ENCODE results near the gene SNX8. TPM values are rescaled to one million over a fixed set of nuclear protein-coding genes. Genes with fewer than 3 reads are reported as not detected.

SNX8 gene
- total RNA-seq, 2 experiments from 2014 or later = 28.3 to 35.8 TPM

GRCh38 chr7:2232766-2233520, 81.3 kb downstream of the SNX8 start, which contains the start of gene MAD1L1:
Gene MAD1L1, minus strand, starts transcription at chr7:2232945. Its CDS starts 2,812 bp downstream, at chr7:2230133.
- H3K9me3 Mint-ChIP-seq (ENCODE audit: insufficient read depth) = no peaks in the 10 kb centered on the region
- ChIA-PET CTCF (interaction anchor here (1.9 kb wide), 1 partner anchor 115 kb away, joined by 11 read pairs; no protein-coding TSS in a partner anchor), POLR2A (interaction anchor here (2.9 kb wide), 1 partner anchor 9 kb away, joined by 15 read pairs; the partner anchor contains the start of genes MRM2 and NUDT1)
- peaks cover 37% of the 10 kb centered on the region for H3K4me1 Mint-ChIP-seq (ENCODE audit: low read depth)
- DNase-seq (peak; percentile 92), ATAC-seq (peak; percentile 94)
- peaks cover 40% of the 10 kb centered on the region for H3K36me3 Mint-ChIP-seq (ENCODE audit: low read depth)
- H3K27ac Mint-ChIP-seq = peak within 1 kb of the TSS; percentile 80
- peak within 1 kb of the TSS; percentile 89 for H3K4me3 Mint-ChIP-seq
- H3K27me3 Mint-ChIP-seq (ENCODE audit: low read depth) = no peaks in the 10 kb centered on the region

DNA sequence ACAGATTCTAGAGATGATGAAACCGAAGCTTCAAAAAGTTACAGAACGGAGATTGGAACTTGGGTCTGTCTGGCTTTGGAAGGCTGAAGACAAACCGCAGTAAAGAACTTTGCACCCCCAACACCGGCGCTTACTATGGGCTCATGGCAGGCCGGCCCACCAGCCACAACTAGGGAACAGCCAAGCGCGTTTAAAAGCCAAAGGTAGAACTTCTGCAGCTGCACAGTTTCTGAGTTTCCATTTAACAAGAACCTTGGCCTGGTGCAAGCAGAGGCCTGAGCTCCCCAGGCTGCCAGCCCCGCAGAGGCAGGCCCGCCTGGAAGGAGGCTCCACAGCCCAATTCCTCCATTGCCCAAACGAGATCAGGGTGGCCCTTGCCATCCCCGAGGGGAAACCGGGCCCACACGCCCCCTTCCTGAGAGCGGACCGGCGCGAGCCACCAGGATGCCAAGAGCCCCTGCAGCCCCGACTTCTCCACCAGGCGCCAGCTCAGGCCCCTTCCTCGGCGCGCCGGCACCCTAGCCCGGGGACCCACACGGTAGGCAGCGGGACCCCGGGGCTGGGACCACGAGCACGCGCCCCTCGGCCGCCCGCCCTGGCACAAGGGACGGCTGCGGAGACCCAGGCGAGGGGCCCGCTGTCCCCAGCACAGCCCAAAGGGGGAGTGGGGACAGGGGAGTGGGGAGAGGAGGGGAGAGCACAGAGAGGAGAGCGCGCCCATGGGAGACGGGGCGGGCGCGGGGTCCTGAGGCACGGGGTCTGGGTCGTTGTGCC, 82.1 kb downstream of the SNX8 start:
- ChIA-PET POLR2A (interaction anchor here (0.6 to 2.9 kb wide), 4 partner anchors 10 to 662 kb away, joined by 3 to 15 read pairs (median 3); partner anchors contain the start of genes EIF3B, MRM2 and NUDT1), CTCF (interaction anchor here (0.8 to 1.9 kb wide), 3 partner anchors 9 to 171 kb away, joined by 3 to 11 read pairs (median 4); partner anchors contain the start of genes MRM2 and NUDT1)
- DNase-seq (peak; percentile 40), ATAC-seq (peak; percentile 62)
- Mint-ChIP-seq H3K4me3 (peak overlapping the region; percentile 89), H3K27ac (peak overlapping the region; percentile 77), H3K9me3 (ENCODE audit: insufficient read depth) (no peaks in the 10 kb centered on the region), H3K27me3 (ENCODE audit: low read depth) (no peaks in the 10 kb centered on the region), H3K4me1 (ENCODE audit: low read depth) (peaks cover 37% of the 10 kb centered on the region), H3K36me3 (ENCODE audit: low read depth) (peaks cover 38% of the 10 kb centered on the region)

GRCh38 chr7:2230882-2231281, 83.4 kb downstream of the SNX8 start:
- ATAC-seq = no peak
- ChIA-PET CTCF (no interaction called here), POLR2A (interaction anchor here (2.9 kb wide), 1 partner anchor 11 kb away, joined by 15 read pairs; the partner anchor contains the start of genes MRM2 and NUDT1)
- Mint-ChIP-seq H3K4me3 (no peak overlapping the region), H3K27me3 (ENCODE audit: low read depth) (no peaks in the 10 kb centered on the region), H3K36me3 (ENCODE audit: low read depth) (peaks cover 34% of the 10 kb centered on the region), H3K27ac (no peak overlapping the region), H3K4me1 (ENCODE audit: low read depth) (peaks cover 34% of the 10 kb centered on the region), H3K9me3 (ENCODE audit: insufficient read depth) (no peaks in the 10 kb centered on the region)
- no peak for DNase-seq

DNA sequence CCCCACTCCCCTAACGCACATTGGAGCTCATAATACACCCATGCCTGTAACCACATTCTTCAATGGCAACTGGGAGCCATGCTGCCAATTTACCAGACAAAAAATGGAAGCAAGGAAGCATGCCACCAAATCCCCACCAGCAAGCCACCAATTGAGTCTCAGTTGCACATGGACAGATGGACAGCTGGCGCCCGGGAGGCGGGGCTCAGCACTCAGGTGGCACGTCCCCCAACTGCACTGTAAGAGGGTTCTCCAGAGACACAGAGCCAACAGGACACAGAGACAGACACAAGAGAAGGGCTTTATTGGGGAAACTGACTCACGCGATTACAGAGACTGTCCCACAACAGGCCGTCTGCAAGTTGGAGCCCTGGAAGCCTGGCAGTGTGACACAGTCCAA, 84.0 kb downstream of the SNX8 start:
- Mint-ChIP-seq H3K36me3 (ENCODE audit: low read depth) (peaks cover 34% of the 10 kb centered on the region), H3K4me1 (ENCODE audit: low read depth) (peaks cover 32% of the 10 kb centered on the region), H3K9me3 (ENCODE audit: insufficient read depth) (no peaks in the 10 kb centered on the region), H3K4me3 (no peak overlapping the region), H3K27ac (no peak overlapping the region), H3K27me3 (ENCODE audit: low read depth) (no peaks in the 10 kb centered on the region)
- DNase-seq (no peak), ATAC-seq (no peak)
- POLR2A ChIA-PET = no interaction called here
- CTCF ChIA-PET = no interaction called here

GRCh38 chr7:2229467-2229866, 84.8 kb downstream of the SNX8 start:
- H3K27me3 Mint-ChIP-seq (ENCODE audit: low read depth) = no peaks in the 10 kb centered on the region
- ATAC-seq (no peak), DNase-seq (no peak)
- POLR2A ChIA-PET = no interaction called here
- peaks cover 29% of the 10 kb centered on the region for H3K36me3 Mint-ChIP-seq (ENCODE audit: low read depth)
- H3K4me3 Mint-ChIP-seq = no peak overlapping the region
- H3K27ac Mint-ChIP-seq = no peak overlapping the region
- no peaks in the 10 kb centered on the region for H3K9me3 Mint-ChIP-seq (ENCODE audit: insufficient read depth)
- H3K4me1 Mint-ChIP-seq (ENCODE audit: low read depth) = peaks cover 28% of the 10 kb centered on the region
- CTCF ChIA-PET = no interaction called here

GRCh38 chr7:2228921-2229320, 85.3 kb downstream of the SNX8 start:
- Mint-ChIP-seq H3K4me1 (ENCODE audit: low read depth) (peaks cover 27% of the 10 kb centered on the region), H3K4me3 (no peak overlapping the region), H3K27ac (no peak overlapping the region), H3K36me3 (ENCODE audit: low read depth) (peaks cover 25% of the 10 kb centered on the region), H3K27me3 (ENCODE audit: low read depth) (no peaks in the 10 kb centered on the region), H3K9me3 (ENCODE audit: insufficient read depth) (no peaks in the 10 kb centered on the region)
- CTCF ChIA-PET = no interaction called here
- DNase-seq (no peak), ATAC-seq (no peak)
- POLR2A ChIA-PET = no interaction called here

GRCh38 chr7:2227699-2228098, 86.5 kb downstream of the SNX8 start:
- Mint-ChIP-seq H3K4me1 (ENCODE audit: low read depth) (peaks cover 19% of the 10 kb centered on the region), H3K9me3 (ENCODE audit: insufficient read depth) (no peaks in the 10 kb centered on the region), H3K27me3 (ENCODE audit: low read depth) (no peaks in the 10 kb centered on the region), H3K27ac (no peak overlapping the region), H3K36me3 (ENCODE audit: low read depth) (peaks cover 18% of the 10 kb centered on the region), H3K4me3 (no peak overlapping the region)
- POLR2A ChIA-PET = no interaction called here
- DNase-seq (no peak), ATAC-seq (no peak)
- CTCF ChIA-PET = no interaction called here

GRCh38 chr7:2225830-2226229, 88.4 kb downstream of the SNX8 start:
- Mint-ChIP-seq H3K36me3 (ENCODE audit: low read depth) (peaks cover 24% of the 10 kb centered on the region), H3K4me3 (no peak overlapping the region), H3K9me3 (ENCODE audit: insufficient read depth) (no peaks in the 10 kb centered on the region), H3K4me1 (ENCODE audit: low read depth) (peaks cover 11% of the 10 kb centered on the region), H3K27me3 (ENCODE audit: low read depth) (no peaks in the 10 kb centered on the region), H3K27ac (no peak overlapping the region)
- ATAC-seq (no peak), DNase-seq (no peak)
- ChIA-PET POLR2A (no interaction called here), CTCF (no interaction called here)

- POLR2A ChIA-PET = no interaction called here
- ATAC-seq (no peak), DNase-seq (no peak)
- H3K4me1 Mint-ChIP-seq (ENCODE audit: low read depth) = peaks cover 7% of the 10 kb centered on the region
- peaks cover 24% of the 10 kb centered on the region for H3K36me3 Mint-ChIP-seq (ENCODE audit: low read depth)
- H3K4me3 Mint-ChIP-seq = no peak overlapping the region
- CTCF ChIA-PET = no interaction called here
- no peaks in the 10 kb centered on the region for H3K27me3 Mint-ChIP-seq (ENCODE audit: low read depth)
- H3K27ac Mint-ChIP-seq = no peak overlapping the region
- H3K9me3 Mint-ChIP-seq (ENCODE audit: insufficient read depth) = no peaks in the 10 kb centered on the region
Observed at GRCh38 chr7:2225336-2225735, 88.9 kb downstream of the SNX8 start.

DNA sequence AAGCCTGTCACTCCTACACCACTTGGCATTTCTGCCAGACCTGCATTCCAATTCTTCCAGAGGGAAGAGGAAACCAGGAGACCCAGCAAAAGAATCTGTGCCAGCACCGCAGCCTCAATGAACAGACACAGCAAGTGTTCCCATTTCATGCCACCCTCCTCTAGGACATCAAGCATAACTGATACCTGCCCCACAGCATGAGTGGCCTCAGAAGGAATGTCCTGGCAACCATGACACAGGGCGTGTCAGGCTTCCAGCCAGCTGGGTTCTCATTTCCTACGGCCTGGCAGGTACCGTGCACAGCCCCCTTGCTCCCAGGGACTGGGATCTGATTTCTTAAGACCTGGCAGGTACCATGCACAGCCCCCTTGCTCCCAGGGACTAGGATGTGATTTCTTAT, 89.3 kb downstream of the SNX8 start:
- H3K27me3 Mint-ChIP-seq (ENCODE audit: low read depth) = no peaks in the 10 kb centered on the region
- ATAC-seq (no peak), DNase-seq (no peak)
- peaks cover 21% of the 10 kb centered on the region for H3K36me3 Mint-ChIP-seq (ENCODE audit: low read depth)
- H3K4me1 Mint-ChIP-seq (ENCODE audit: low read depth) = peaks cover 3% of the 10 kb centered on the region
- H3K27ac Mint-ChIP-seq = no peak overlapping the region
- no peaks in the 10 kb centered on the region for H3K9me3 Mint-ChIP-seq (ENCODE audit: insufficient read depth)
- ChIA-PET CTCF (no interaction called here), POLR2A (no interaction called here)
- H3K4me3 Mint-ChIP-seq = no peak overlapping the region

DNA sequence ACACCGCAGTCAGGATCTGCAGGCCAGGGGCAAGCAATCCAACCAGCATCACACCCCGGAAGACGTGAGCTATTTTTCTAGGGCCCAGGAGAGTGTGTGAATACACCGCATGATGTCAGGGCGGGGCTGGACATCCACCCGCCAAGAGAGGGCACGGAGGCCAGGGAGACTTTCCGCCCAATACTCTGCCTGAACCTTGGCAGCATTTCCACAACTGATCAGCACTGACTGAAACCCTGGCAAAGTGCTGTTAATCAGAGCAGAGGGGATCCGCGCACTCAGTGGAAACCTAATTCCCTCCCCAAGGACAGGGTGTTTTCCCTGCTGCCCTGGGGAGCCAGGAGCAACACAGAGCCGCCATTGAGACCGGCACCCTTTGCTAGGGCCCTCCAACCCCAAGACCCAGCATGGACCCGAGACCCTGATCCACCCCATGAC, 89.7 kb downstream of the SNX8 start:
- ATAC-seq = no peak
- H3K36me3 Mint-ChIP-seq (ENCODE audit: low read depth) = peaks cover 19% of the 10 kb centered on the region
- H3K27me3 Mint-ChIP-seq (ENCODE audit: low read depth) = no peaks in the 10 kb centered on the region
- no peak overlapping the region for H3K4me3 Mint-ChIP-seq
- ChIA-PET POLR2A (no interaction called here), CTCF (no interaction called here)
- peaks cover 1% of the 10 kb centered on the region for H3K4me1 Mint-ChIP-seq (ENCODE audit: low read depth)
- no peaks in the 10 kb centered on the region for H3K9me3 Mint-ChIP-seq (ENCODE audit: insufficient read depth)
- no peak for DNase-seq
- H3K27ac Mint-ChIP-seq = no peak overlapping the region

GRCh38 chr7:2223321-2223720, 90.9 kb downstream of the SNX8 start:
- no peak overlapping the region for H3K4me3 Mint-ChIP-seq
- no peak for DNase-seq
- no peaks in the 10 kb centered on the region for H3K27me3 Mint-ChIP-seq (ENCODE audit: low read depth)
- ChIA-PET POLR2A (no interaction called here), CTCF (interaction anchor here (1.1 kb wide), 1 partner anchor 124 kb away, joined by 3 read pairs; no protein-coding TSS in a partner anchor)
- H3K36me3 Mint-ChIP-seq (ENCODE audit: low read depth) = peaks cover 20% of the 10 kb centered on the region
- no peak for ATAC-seq
- no peaks in the 10 kb centered on the region for H3K9me3 Mint-ChIP-seq (ENCODE audit: insufficient read depth)
- H3K4me1 Mint-ChIP-seq (ENCODE audit: low read depth) = no peaks in the 10 kb centered on the region
- H3K27ac Mint-ChIP-seq = no peak overlapping the region
